HCT116 (cell line): ENCODE results near the gene TNIK. TPM values are rescaled to one million over a fixed set of nuclear protein-coding genes. Genes with fewer than 3 reads are reported as not detected.

Experiments
- ATAC-seq: fragments of 200-7000 bp; cut with Tn5 transposase; 2 replicates; pipeline ENCODE4 v1.9.1; 2020; ENCODE audit warnings: mild to moderate bottlenecking, moderate library complexity
- BruUV-seq: library from RNA; stranded (reverse); fragments of 400-500 nt; replicated peaks from 2 replicates; lab custom pipeline; 2021; lab: Mats Ljungman, UMichigan
- CTCF ChIA-PET: fragments of 300-600 bp; sonication (Branson Sonifier 250); formaldehyde crosslinking; loops from one replicate; lab custom pipeline; 2021; ENCODE audit warnings: antibody characterized with exemption; lab: Charles Lee
- POLR2A ChIA-PET: fragments of 300-600, 350-600 bp; sonication (Branson Sonifier 250); formaldehyde crosslinking; loops from one replicate; lab custom pipeline; 2021; ENCODE audit warnings: antibody characterized with exemption; lab: Charles Lee
- RAD21 ChIA-PET, 2 experiments: fragments of 300-600 bp; sonication (Branson Sonifier 250); formaldehyde crosslinking; loops; one replicate each; lab custom pipeline; 2023; ENCODE audit warnings: low total read pairs in 2 of 2; ENCODE audit not compliant: uncharacterized antibody in 2 of 2, unreplicated experiment in 2 of 2, low non-redundant PET in 1 of 2; lab: Charles Lee
- DNase-seq: peaks from one replicate; pipeline ENCODE4 v3.0.0-alpha.2; 2010; ENCODE audit warnings: low read depth, low spot score
- H2AFZ ChIP-seq: fragments of 200-600 bp; shearing (Covaris generic), sonication (generic); 2 replicates; pipeline ENCODE4 v1.6.1; 2017; ENCODE audit warnings: low read depth, mixed run types, mixed read lengths, antibody characterized with exemption, low read length; ENCODE audit not compliant: poor library complexity, severe bottlenecking
- H3K27ac ChIP-seq: 2 replicates; pipeline ENCODE4 v1.5.1; 2012; ENCODE audit warnings: low read depth, low read length
- H3K27me3 ChIP-seq: fragments of 200-600 bp; sonication (generic); 2 replicates; pipeline ENCODE4 v1.6.1; 2016; ENCODE audit warnings: mixed run types, low read length, mixed read lengths; ENCODE audit not compliant: insufficient read depth
- H3K36me3 ChIP-seq, 2 experiments: fragments of 200-500 bp in 1 of 2; fragments of 200-600 bp in 1 of 2; sonication (Bioruptor generic) in 1 of 2; sonication (generic) in 1 of 2; 2 replicates each; pipeline versions ENCODE4 v1.5.1 to v1.6.1; 2014 to 2016; ENCODE audit warnings: low read length in 2 of 2, inconsistent platforms in 1 of 2, mixed read lengths in 1 of 2, mixed run types in 1 of 2; ENCODE audit not compliant: insufficient read depth in 2 of 2, control insufficient read depth in 1 of 2
- H3K4me1 ChIP-seq, 2 experiments: fragments of 200-600 bp in 1 of 2; sonication (generic) in 1 of 2; 2 replicates each; pipeline versions ENCODE4 v1.5.1 to v1.6.1; 2012 to 2017; ENCODE audit warnings: low read length in 2 of 2, inconsistent platforms in 1 of 2, mild to moderate bottlenecking in 1 of 2, mixed read lengths in 1 of 2, mixed run types in 1 of 2, moderate library complexity in 1 of 2; ENCODE audit not compliant: insufficient read depth in 2 of 2, control insufficient read depth in 1 of 2
- H3K4me2 ChIP-seq: fragments of 200-600 bp; sonication (generic); 2 replicates; pipeline ENCODE4 v1.6.1; 2017; ENCODE audit warnings: mixed run types, low read length, mixed read lengths
- H3K4me3 ChIP-seq, 2 experiments: fragments of 200-600 bp in 1 of 2; sonication (generic) in 1 of 2; replicated peaks in 1 of 2; 2 replicates each; pipeline ENCODE4 v1.5.1; 2011 to 2016; ENCODE audit warnings: low read length in 2 of 2, control low read depth in 1 of 2, low read depth in 1 of 2, mild to moderate bottlenecking in 1 of 2, mixed read lengths in 1 of 2, mixed run types in 1 of 2
- H3K79me2 ChIP-seq: fragments of 200-600 bp; sonication (generic); 2 replicates; pipeline ENCODE4 v1.6.1; 2017; ENCODE audit warnings: mild to moderate bottlenecking, mixed run types, low read length, moderate library complexity, mixed read lengths; ENCODE audit not compliant: insufficient read depth
- H3K9ac ChIP-seq: fragments of 200-600 bp; sonication (generic); 2 replicates; pipeline ENCODE4 v1.6.1; 2016; ENCODE audit warnings: low read length, mixed read lengths
- H3K9me2 ChIP-seq: fragments of 200-600 bp; sonication (generic), shearing (Covaris generic); 2 replicates; pipeline ENCODE4 v1.6.1; 2017; ENCODE audit warnings: mixed run types, mild to moderate bottlenecking, moderate library complexity; ENCODE audit not compliant: insufficient read depth
- H3K9me3 ChIP-seq, 2 experiments: fragments of 200-500 bp in 1 of 2; fragments of 200-600 bp in 1 of 2; sonication (Bioruptor generic) in 1 of 2; sonication (generic) in 1 of 2; 2 replicates each; pipeline ENCODE4 v1.6.1; 2014 to 2017; ENCODE audit warnings: low read length in 2 of 2, mixed read lengths in 2 of 2, inconsistent platforms in 1 of 2, low read depth in 1 of 2, mild to moderate bottlenecking in 1 of 2, mixed run types in 1 of 2, moderate library complexity in 1 of 2; ENCODE audit not compliant: control insufficient read depth in 1 of 2, insufficient read depth in 1 of 2
- H4K20me1 ChIP-seq: fragments of 200-600 bp; sonication (generic), shearing (Covaris generic); 2 replicates; pipeline ENCODE4 v1.6.1; 2017; ENCODE audit warnings: mixed run types, mild to moderate bottlenecking, moderate library complexity; ENCODE audit not compliant: insufficient read depth
- EGR1 ChIP-seq: IDR thresholded peaks from 2 replicates; pipeline ENCODE4 v1.6.1; 2012; ENCODE audit warnings: low read depth
- EZH2 ChIP-seq: fragments of 200-600 bp; sonication (generic); IDR thresholded peaks from 2 replicates; pipeline ENCODE4 v1.6.1; 2017; ENCODE audit warnings: antibody characterized with exemption, mixed run types
- POLR2AphosphoS5 ChIP-seq: IDR thresholded peaks from 2 replicates; pipeline ENCODE4 v1.6.1; 2011; ENCODE audit warnings: mild to moderate bottlenecking, low read depth, low read length, moderate library complexity
- RAD21 ChIP-seq: IDR thresholded peaks from 2 replicates; pipeline ENCODE4 v1.6.1; 2012; ENCODE audit warnings: low read depth, mild to moderate bottlenecking
- SP1 ChIP-seq: IDR thresholded peaks from 2 replicates; pipeline ENCODE4 v1.6.1; 2012; ENCODE audit warnings: low read depth
- SRF ChIP-seq: IDR thresholded peaks from 2 replicates; pipeline ENCODE4 v1.6.1; 2012; ENCODE audit warnings: low read depth
- TCF7L2 ChIP-seq: IDR thresholded peaks from 2 replicates; pipeline ENCODE4 v1.7.0; 2011; ENCODE audit warnings: borderline replicate concordance, inconsistent platforms; ENCODE audit not compliant: insufficient read depth, insufficient read length; ENCODE audit errors: extremely low read depth
- ZFX ChIP-seq: fragments of 450-650 bp; IDR thresholded peaks from 2 replicates; pipeline ENCODE4 v1.6.1; 2017
- intact Hi-C: fragments of 100-400 bp; cut with micrococcal nuclease; formaldehyde crosslinking; loops from 2 replicates; pipeline ENCODE4 v1.10.0; 2022
- total RNA-seq: library from RNA; stranded (reverse); gene quantifications from one replicate; pipeline ENCODE4 v1.2.1, GENCODE V29; 2021; ENCODE audit not compliant: unreplicated experiment
- TF ChIP-seq, protein P1 (sequence below): IDR thresholded peaks from 2 replicates; pipeline ENCODE4 v1.6.1; 2012
- TF ChIP-seq, protein P2 (sequence below), 3 experiments: fragments of 200-600 bp in 1 of 3; sonication (generic) in 1 of 3; IDR thresholded peaks in 2 of 3; conservative IDR thresholded peaks in 1 of 3; 2 replicates each; pipeline ENCODE4 v1.5.1; 2012 to 2017; ENCODE audit warnings: low read depth in 2 of 3, low read length in 2 of 3, antibody characterized with exemption in 1 of 3, borderline replicate concordance in 1 of 3, control low read depth in 1 of 3, mild to moderate bottlenecking in 1 of 3, mixed read lengths in 1 of 3, mixed run types in 1 of 3, moderate library complexity in 1 of 3; ENCODE audit not compliant: insufficient read depth in 1 of 3
- TF ChIP-seq, protein P3 (sequence below): IDR thresholded peaks from 2 replicates; pipeline ENCODE4 v1.6.1; 2012
- TF ChIP-seq, protein P4 (sequence below): IDR thresholded peaks from 2 replicates; pipeline ENCODE4 v1.6.1; 2011; ENCODE audit warnings: mild to moderate bottlenecking, low read length, moderate library complexity; ENCODE audit not compliant: insufficient replicate concordance; ENCODE audit errors: extremely low read depth

TNIK gene
- total RNA-seq, 1 experiment from 2014 or later: 24.1 TPM

DNA sequence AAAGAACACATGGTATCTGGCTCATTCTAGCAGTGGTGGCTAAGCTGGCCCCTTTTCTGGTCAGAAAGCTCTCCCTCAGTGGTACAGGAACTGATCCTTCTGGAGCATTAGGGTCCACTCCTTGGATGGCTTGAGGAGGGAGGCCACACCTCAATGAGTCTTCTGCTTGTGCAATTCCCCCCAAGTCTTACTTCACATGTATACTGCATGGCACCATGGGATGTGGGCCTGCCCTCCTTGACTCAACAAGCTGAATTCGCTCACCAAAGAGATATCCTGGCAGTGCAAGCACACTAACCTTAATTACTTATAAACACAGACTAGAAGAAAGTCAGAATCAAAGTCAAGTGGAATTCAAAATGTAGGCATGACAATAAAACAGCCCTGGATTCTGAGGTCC lies 299.9 kb downstream of the TNIK start:
- Histone ChIP-seq H3K27me3 (no peaks in the 10 kb centered on the region), H3K4me3 (no peak overlapping the region), H3K79me2 (no peaks in the 10 kb centered on the region), H3K4me1 (peaks cover 17 to 25% of the 10 kb centered on the region in 2 experiments), H4K20me1 (no peaks in the 10 kb centered on the region), H3K27ac (no peak overlapping the region), H3K9me2 (no peaks in the 10 kb centered on the region), H3K4me2 (no peak overlapping the region), H2AFZ (no peak overlapping the region), H3K36me3 (no peaks in the 10 kb centered on the region), H3K9me3 (peaks cover 0 to 5% of the 10 kb centered on the region in 2 experiments; a peak in 1 of 4 replicates), H3K9ac (no peak overlapping the region)
- no TSS peak for BruUV-seq
- TF ChIP-seq RAD21: no peak
- TF ChIP-seq ZFX: no peak
- no peak for TF ChIP-seq EGR1
- TF ChIP-seq SP1: no peak
- TF ChIP-seq SRF: no peak
- no peak for TF ChIP-seq POLR2AphosphoS5
- ChIA-PET RAD21 (no interaction called here), POLR2A (no interaction called here), CTCF (no interaction called here)
- intact Hi-C loops: loop anchor here (10.0 kb wide), 1 partner anchor 106 kb away; no protein-coding TSS in a partner anchor
- DNase-seq: no peak
- ATAC-seq: no peak

DNA sequence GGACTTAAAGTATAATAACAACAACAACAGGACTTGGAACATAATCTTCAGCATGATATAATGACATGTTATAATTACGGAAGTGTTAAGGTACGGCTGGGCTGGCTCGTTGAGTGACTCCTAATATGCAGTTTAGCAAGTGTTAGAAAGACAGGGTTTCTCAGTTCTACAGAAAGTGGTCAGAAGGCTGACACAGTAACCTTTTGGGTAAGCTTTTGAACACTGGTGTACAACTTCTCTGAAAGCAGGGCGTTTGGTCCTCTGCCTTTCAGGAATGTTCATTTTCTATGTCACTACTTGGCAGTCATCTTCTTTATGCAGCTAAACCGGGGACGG lies 300.4 kb downstream of the TNIK start:
- BruUV-seq: no TSS peak
- POLR2A ChIA-PET: no interaction called here
- Histone ChIP-seq H3K36me3 (no peaks in the 10 kb centered on the region), H3K9ac (no peak overlapping the region), H3K4me1 (peaks cover 21 to 30% of the 10 kb centered on the region in 2 experiments), H3K79me2 (no peaks in the 10 kb centered on the region), H3K9me2 (no peaks in the 10 kb centered on the region), H3K27ac (no peak overlapping the region), H3K4me3 (no peak overlapping the region), H2AFZ (no peak overlapping the region), H3K4me2 (no peak overlapping the region), H4K20me1 (no peaks in the 10 kb centered on the region), H3K27me3 (no peaks in the 10 kb centered on the region), H3K9me3 (peaks cover 0 to 5% of the 10 kb centered on the region in 2 experiments; a peak in 1 of 4 replicates)
- RAD21 ChIA-PET: no interaction called here
- ATAC-seq (no peak), DNase-seq (no peak)
- CTCF ChIA-PET: no interaction called here
- intact Hi-C loops: loop anchor here (10.0 kb wide), 1 partner anchor 105 kb away; no protein-coding TSS in a partner anchor
- TF ChIP-seq SP1: no peak
- TF ChIP-seq, protein P1, sequence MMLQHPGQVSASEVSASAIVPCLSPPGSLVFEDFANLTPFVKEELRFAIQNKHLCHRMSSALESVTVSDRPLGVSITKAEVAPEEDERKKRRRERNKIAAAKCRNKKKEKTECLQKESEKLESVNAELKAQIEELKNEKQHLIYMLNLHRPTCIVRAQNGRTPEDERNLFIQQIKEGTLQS: no peak
- no peak for TF ChIP-seq RAD21
- TF ChIP-seq TCF7L2: no peak
- TF ChIP-seq, protein P2, sequence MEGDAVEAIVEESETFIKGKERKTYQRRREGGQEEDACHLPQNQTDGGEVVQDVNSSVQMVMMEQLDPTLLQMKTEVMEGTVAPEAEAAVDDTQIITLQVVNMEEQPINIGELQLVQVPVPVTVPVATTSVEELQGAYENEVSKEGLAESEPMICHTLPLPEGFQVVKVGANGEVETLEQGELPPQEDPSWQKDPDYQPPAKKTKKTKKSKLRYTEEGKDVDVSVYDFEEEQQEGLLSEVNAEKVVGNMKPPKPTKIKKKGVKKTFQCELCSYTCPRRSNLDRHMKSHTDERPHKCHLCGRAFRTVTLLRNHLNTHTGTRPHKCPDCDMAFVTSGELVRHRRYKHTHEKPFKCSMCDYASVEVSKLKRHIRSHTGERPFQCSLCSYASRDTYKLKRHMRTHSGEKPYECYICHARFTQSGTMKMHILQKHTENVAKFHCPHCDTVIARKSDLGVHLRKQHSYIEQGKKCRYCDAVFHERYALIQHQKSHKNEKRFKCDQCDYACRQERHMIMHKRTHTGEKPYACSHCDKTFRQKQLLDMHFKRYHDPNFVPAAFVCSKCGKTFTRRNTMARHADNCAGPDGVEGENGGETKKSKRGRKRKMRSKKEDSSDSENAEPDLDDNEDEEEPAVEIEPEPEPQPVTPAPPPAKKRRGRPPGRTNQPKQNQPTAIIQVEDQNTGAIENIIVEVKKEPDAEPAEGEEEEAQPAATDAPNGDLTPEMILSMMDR (IDR thresholded peaks at IDR 0.05 in 2 of 3, conservative IDR thresholded peaks at IDR 0.05 in 1 of 3; ENCODE audit: borderline replicate concordance in 1 of 3, insufficient read depth in 1 of 3, low read depth in 2 of 3, low read length in 2 of 3): no peak
- TF ChIP-seq EZH2: no peak
- TF ChIP-seq, protein P3, sequence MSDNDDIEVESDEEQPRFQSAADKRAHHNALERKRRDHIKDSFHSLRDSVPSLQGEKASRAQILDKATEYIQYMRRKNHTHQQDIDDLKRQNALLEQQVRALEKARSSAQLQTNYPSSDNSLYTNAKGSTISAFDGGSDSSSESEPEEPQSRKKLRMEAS: no peak
- TF ChIP-seq, protein P4, sequence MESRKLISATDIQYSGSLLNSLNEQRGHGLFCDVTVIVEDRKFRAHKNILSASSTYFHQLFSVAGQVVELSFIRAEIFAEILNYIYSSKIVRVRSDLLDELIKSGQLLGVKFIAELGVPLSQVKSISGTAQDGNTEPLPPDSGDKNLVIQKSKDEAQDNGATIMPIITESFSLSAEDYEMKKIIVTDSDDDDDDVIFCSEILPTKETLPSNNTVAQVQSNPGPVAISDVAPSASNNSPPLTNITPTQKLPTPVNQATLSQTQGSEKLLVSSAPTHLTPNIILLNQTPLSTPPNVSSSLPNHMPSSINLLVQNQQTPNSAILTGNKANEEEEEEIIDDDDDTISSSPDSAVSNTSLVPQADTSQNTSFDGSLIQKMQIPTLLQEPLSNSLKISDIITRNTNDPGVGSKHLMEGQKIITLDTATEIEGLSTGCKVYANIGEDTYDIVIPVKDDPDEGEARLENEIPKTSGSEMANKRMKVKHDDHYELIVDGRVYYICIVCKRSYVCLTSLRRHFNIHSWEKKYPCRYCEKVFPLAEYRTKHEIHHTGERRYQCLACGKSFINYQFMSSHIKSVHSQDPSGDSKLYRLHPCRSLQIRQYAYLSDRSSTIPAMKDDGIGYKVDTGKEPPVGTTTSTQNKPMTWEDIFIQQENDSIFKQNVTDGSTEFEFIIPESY: no peak
- no peak for TF ChIP-seq EGR1
